ENCODE measurements around the gene MT1M. TPM values are rescaled to one million over a fixed set of nuclear protein-coding genes. Genes with fewer than 3 reads are reported as not detected.

Gene MT1M
- total and polyA plus RNA-seq, 2 of the 4 experiments (the other 2 are of a cell fraction), result 0.10 TPM; not detected in 1

DNA sequence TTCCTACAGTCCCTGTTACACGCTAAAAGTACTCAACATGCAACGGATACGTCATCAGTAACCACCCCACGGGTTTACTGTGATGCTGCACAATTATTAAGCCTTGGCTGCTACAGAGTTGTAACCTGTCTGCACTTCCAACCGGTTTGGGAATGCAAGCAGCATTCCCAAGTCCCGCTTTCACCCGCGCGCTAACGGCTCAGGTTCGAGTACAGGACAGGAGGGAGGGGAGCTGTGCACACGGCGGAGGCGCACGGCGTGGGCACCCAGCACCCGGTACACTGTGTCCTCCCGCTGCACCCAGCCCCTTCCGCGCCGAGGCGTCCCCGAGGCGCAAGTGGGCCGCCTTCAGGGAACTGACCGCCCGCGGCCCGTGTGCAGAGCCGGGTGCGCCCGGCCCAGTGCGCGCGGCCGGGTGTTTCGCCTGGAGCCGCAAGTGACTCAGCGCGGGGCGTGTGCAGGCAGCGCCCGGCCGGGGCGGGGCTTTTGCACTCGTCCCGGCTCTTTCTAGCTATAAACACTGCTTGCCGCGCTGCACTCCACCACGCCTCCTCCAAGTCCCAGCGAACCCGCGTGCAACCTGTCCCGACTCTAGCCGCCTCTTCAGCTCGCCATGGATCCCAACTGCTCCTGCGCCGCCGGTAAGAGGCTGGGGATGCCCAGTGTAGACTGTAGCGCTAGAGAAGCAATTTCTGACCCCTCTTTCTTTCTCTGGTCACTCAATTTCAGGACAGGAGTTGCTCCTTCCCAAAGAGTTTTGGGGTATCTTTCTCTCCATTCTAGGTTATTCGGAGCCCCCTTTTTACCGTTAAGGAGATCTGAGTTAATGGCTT is 24.2 kb upstream of the MT1M start, which contains the start of gene MT2A (continued):
- TF ChIP-seq, protein P1, sequence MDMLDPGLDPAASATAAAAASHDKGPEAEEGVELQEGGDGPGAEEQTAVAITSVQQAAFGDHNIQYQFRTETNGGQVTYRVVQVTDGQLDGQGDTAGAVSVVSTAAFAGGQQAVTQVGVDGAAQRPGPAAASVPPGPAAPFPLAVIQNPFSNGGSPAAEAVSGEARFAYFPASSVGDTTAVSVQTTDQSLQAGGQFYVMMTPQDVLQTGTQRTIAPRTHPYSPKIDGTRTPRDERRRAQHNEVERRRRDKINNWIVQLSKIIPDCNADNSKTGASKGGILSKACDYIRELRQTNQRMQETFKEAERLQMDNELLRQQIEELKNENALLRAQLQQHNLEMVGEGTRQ (IDR thresholded peaks at IDR 0.05; ENCODE audit: low read depth, low read length), result no peak; the same call in 1 of the 2 replicates

- Histone ChIP-seq H3K27me3 (ENCODE audit: control insufficient read depth, insufficient read depth, low read length) (no peaks in the 10 kb centered on the region), H3K18ac (ENCODE audit: low read depth, low read length) (peak overlapping the region; percentile 40; the same call in 1 of the 2 replicates), H4K91ac (ENCODE audit: insufficient read depth, low read depth, low read length) (peak overlapping the region; percentile 83), H3K9ac (ENCODE audit: low read depth, low read length) (peak overlapping the region; percentile 65), H3K14ac (replicated peaks; ENCODE audit: low read depth, low read length) (peak overlapping the region; percentile 82), H3K23ac (ENCODE audit: low read depth, low read length) (peak overlapping the region; percentile 98), H3K27ac (ENCODE audit: insufficient read depth, low read length) (peak overlapping the region; percentile 63), H4K8ac (ENCODE audit: low read depth in 2 of 2, low read length in 2 of 2) (peak overlapping the region; percentile 36 to 81), H4K5ac (ENCODE audit: low read depth, low read length) (peak overlapping the region; percentile 6; the same call in 1 of the 2 replicates), H3K9me1 (ENCODE audit: insufficient read depth, low read length) (peaks cover 22% of the 10 kb centered on the region), H3K4ac (ENCODE audit: low read depth, low read length) (peak overlapping the region; percentile 92), H2AFZ (replicated peaks; ENCODE audit: low read length, poor library complexity) (peak overlapping the region; percentile 38), H3K36me3 (ENCODE audit: control insufficient read depth, insufficient read depth, low read length) (no peaks in the 10 kb centered on the region), H2AK5ac (ENCODE audit: low read depth, low read length) (peak overlapping the region; percentile 50), H3K4me3 (ENCODE audit: insufficient read depth, low read depth, low read length) (peak overlapping the region; percentile 72), H2AK9ac (replicated peaks; ENCODE audit: low read depth, low read length, poor library complexity) (peak overlapping the region; percentile 83), H3K79me1 (ENCODE audit: low read depth in 1 of 2, low read length in 2 of 2) (peaks cover 2 to 50% of the 10 kb centered on the region in 2 experiments; a peak in 3 of 4 replicates), H2BK15ac (ENCODE audit: low read depth, low read length) (peak overlapping the region; percentile 63; the same call in 2 of the 3 replicates), H2BK20ac (ENCODE audit: low read depth, low read length) (no peak overlapping the region; the same call in 1 of the 2 replicates), H3K56ac (ENCODE audit: extremely low read depth, insufficient read depth, low read length) (peak overlapping the region; percentile 78), H2BK5ac (ENCODE audit: low read depth, low read length, poor library complexity, severe bottlenecking) (peak overlapping the region; percentile 98), H3K4me1 (ENCODE audit: control insufficient read depth, insufficient read depth, low read length) (peaks cover 30% of the 10 kb centered on the region), H3K9me3 (ENCODE audit: control insufficient read depth, insufficient read depth, low read length) (no peaks in the 10 kb centered on the region), H2BK120ac (ENCODE audit: low read depth, low read length) (peak overlapping the region; percentile 92; the same call in 1 of the 2 replicates), H4K20me1 (ENCODE audit: insufficient read depth, low read length) (peaks cover 11% of the 10 kb centered on the region), H3K4me2 (ENCODE audit: low read depth, low read length) (peak overlapping the region; percentile 78)
- WGBS, 2 experiments (ENCODE audit: extremely low coverage in 2 of 2, insufficient read length in 1 of 2), result 0% methylated on average over 5 of the region's 21 CpGs; no CpG with 5 or more reads in 1 of the 2 experiments
- BruUV-seq (replicated peaks), result TSS peak; percentile 100
- DNase-seq (no peak), ATAC-seq (ENCODE audit: low read depth) (no peak)
- POLR2A ChIA-PET (ENCODE audit: unreplicated experiment), result interaction anchor here (0.5 to 2.5 kb wide), 2 partner anchors 17 to 117 kb away, joined by 4 to 37 read pairs; partner anchors contain the start of gene MT1E
- intact Hi-C loops (cut with micrococcal nuclease), result loop anchor here (2.0 to 10.0 kb wide), 4 partner anchors 18 to 254 kb away; partner anchors contain the start of gene MT1X
- CTCF ChIA-PET, result no interaction called here
- dilution Hi-C loops (cut with HindIII; ENCODE audit: low sequenced_read_pairs, unreplicated experiment), result no loop called here
- in situ Hi-C loops (cut with MboI; ENCODE audit: low sequenced_read_pairs), result no loop called here
- TF ChIP-seq CHD1 (IDR thresholded peaks at IDR 0.05; ENCODE audit: low read depth, low read length), result peak; percentile 100
- no peak for TF ChIP-seq NFE2L2 (IDR thresholded peaks at IDR 0.05; ENCODE audit: low read depth, low read length)
These were observed 23.5 kb upstream of the MT1M start for GRCh38 chr16:56608876-56609462.
